GM13977 (cell line): Measurements from ENCODE around the gene EXD3.
A peak's percentile ranks its signal among the peaks of the same experiment; 100 is the strongest.

Experiments used
- DNase-seq: peaks from one replicate; pipeline ENCODE4 v3.0.0; 2012; ENCODE audit warnings: low spot score
- in situ Hi-C: fragments of 300-500 bp; cut with MboI; formaldehyde crosslinking; loops from one replicate; pipeline ENCODE4 v1.12.0; 2022; ENCODE audit warnings: low sequenced_read_pairs, low pct_unique_long_range_greater_than_20kb, mixed read lengths, inconsistent platforms; ENCODE audit not compliant: unreplicated experiment
- TF ChIP-seq, protein P1 (sequence below): IDR thresholded peaks from 2 replicates; pipeline ENCODE4 v1.5.1; 2012; ENCODE audit warnings: mild to moderate bottlenecking, control low read depth; ENCODE audit not compliant: insufficient read depth; ENCODE audit errors: extremely low read depth, missing control alignments

The EXD3 gene

DNA sequence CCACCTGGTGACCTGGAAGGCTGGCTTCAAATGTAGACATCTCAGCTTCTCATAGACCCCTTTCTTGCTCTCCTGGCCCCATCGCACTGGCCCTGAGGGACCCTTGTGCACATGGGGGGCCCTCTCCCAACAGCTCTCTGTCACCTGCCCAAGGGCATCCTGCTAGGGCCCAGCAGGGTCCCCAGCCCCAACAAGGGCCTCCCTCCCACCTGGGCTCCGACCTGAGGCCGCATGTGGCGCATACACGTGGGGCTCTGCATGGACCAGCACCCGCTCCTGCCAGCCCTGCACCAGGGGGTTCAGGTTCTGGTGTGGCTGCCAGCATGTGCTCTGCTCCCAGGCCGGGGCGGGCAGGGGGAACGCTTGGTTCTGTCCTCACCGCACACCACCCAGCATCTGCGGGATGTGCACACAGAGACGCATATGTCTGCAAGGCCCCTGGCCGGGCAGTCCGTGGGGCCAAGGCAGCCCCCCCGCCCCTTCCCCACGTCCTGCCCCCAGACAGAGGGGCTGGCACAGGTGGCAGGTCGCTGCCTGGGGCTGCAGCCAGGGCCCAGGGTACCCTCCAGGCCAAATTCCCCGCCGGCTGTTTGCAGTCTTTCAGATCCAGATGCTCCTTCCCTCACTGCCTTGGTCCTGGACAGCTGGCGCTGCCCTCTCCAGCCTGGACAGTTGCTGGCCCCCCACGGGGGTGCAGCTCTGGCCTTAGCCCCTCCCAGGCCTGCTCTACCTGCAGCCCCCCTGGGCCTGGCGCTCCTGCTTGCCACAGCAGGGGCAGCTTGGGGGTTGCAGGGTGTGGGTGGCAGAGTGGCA lies 103.0 kb downstream of the EXD3 start:
- DNase-seq = peak; percentile 27
- in situ Hi-C loops = no loop called here
- TF ChIP-seq, protein P1, sequence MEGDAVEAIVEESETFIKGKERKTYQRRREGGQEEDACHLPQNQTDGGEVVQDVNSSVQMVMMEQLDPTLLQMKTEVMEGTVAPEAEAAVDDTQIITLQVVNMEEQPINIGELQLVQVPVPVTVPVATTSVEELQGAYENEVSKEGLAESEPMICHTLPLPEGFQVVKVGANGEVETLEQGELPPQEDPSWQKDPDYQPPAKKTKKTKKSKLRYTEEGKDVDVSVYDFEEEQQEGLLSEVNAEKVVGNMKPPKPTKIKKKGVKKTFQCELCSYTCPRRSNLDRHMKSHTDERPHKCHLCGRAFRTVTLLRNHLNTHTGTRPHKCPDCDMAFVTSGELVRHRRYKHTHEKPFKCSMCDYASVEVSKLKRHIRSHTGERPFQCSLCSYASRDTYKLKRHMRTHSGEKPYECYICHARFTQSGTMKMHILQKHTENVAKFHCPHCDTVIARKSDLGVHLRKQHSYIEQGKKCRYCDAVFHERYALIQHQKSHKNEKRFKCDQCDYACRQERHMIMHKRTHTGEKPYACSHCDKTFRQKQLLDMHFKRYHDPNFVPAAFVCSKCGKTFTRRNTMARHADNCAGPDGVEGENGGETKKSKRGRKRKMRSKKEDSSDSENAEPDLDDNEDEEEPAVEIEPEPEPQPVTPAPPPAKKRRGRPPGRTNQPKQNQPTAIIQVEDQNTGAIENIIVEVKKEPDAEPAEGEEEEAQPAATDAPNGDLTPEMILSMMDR = no peak

DNA sequence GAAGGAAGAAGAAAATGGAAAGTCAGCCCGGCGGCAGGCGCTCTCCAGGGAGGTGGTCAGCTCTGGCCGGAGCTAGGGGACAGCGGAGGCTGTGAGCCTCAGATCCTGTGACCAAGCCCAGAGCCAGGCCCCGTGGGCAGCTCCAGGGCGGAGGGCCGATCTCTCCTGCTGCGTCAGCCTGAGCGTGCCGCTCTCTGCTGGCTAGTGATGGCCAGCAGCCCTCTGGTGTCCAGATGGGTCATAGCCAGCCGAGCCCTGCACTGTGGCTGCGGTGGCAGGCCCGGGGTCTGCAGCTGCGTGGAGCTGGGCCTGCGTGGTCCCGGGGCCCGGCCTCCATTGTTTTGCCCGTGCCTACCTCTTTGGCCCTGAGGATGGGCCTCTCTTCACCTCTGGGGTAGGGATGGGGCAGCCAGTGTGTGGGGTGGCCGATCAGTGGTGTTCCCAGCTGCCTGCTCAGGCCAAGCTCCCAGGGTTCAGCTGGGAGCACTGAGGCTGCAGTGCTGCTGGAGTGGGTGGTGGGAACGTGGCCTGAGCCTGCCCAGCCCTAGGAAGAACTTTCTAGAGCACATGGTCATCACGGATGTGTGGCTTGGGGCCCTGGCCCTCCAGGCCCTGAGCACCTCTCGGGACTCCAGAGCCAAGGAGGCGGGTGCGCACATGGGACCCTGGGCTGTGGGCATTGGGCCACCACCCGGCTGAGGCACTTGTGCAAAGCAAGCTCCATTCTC lies 103.8 kb downstream of the EXD3 start:
- TF ChIP-seq, protein P1 = no peak
- in situ Hi-C loops = no loop called here
- no peak for DNase-seq

DNA sequence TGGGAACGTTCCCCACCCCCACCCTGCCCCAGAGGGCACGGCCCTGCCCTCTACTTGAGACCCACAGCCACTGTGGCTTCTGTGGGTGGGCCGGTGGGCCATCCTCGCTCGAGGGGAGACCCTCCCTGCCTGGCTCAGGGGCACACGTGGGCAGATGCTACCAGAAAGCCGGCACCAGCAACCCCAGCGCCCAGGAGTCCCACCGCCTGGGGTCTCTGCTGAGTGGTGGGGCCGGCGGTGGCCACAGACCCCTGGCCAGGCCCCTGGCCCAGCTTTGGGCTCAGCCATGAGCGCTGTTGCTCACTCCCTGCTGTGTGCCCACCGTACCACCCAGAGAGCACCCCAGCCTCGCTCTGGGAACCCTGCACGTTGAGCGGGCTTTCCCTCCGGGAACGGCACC lies 104.4 kb downstream of the EXD3 start:
- DNase-seq = no peak
- TF ChIP-seq, protein P1 = no peak
- in situ Hi-C loops = no loop called here

DNA sequence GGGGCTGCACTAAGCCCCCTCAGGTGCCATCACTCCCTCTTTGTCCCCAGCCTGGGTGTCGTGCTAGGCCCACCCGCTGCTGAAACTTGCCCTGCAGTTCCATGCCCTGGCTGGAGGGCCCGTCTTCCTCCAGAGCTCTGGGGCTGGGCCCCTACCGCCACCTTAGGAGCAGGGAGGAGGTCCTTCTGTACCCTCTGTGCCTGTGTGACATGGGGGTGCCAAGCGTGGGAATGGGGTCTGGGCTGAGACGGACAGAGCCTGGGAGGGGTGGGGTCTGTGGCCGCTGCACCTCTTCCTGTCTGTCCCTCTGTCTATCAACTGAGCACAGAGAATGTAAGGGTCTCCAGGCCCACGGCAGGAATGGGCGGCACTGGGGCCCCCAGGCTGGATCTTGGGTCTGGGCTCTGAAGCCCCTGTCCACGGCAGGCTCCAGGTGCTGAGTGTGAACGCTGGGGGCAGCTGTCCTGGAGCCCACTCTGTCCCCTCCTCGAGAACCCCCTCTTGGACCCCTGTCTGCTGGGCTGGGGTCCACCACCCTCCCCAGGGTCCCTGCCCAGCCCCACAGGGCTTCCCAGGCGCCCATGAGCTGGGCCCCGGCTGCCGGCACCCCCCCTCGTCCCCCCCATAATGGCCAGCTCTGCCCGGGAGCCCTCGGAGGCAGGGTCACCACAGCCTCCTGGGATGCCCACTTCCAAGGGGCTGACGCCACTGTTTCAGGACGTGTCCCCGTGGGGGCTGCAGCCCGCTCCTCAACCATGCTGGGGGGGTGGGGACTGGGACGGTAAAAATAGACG lies 105.0 kb downstream of the EXD3 start:
- in situ Hi-C loops = no loop called here
- DNase-seq = peak; percentile 28
- TF ChIP-seq, protein P1 = no peak

DNA sequence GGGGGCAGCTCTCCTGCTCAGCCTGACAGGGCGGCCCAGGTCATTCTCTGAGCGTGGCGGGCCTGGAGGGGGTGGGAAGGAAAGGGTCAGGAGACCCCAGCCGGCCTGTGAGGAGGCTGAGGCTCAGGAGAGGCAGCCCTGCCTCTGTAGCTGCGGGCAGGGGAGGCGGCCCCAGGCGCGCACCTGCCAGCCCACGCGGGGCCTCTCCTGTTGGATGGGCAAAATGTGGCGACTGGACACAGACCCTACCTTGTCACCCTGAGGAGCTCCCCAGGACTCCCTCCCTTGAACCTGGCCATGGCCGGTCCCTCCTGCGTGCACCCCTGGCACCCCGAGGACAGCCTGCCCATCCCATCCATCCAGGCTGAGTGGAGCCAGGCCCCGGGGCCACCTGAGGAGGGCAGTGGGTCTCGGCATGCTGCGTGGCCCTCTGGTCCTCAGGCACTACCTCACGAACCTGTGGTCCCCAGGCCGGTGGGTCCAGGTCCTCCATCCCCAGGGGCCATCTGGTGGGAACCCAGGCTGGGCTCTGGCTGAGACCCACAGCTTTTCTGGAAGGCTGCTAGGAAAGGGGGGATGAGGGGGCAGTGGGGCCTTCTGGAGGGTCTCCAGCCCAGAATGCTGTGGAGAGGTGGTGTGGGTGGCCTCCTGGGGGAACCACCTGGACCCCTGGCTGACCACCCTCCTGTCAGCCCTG lies 105.8 kb downstream of the EXD3 start:
- peak; percentile 29 for DNase-seq
- TF ChIP-seq, protein P1 = no peak
- in situ Hi-C loops = no loop called here
